ENCODE data around the gene OTOGL.
"Not testable (repeated sequence)": the region's sequence is repeated elsewhere in the genome, so short reads cannot be mapped to it uniquely, and the experiment has no call there.

OTOGL gene

GRCh38 chr12:80293759-80294158 lies 194.4 kb downstream of the OTOGL start:
- no peak for DNase-seq

- no peak for DNase-seq
Observed at GRCh38 chr12:80299219-80299618, 199.9 kb downstream of the OTOGL start.

- DNase-seq: no peak
Observed at GRCh38 chr12:80299976-80300375, 200.6 kb downstream of the OTOGL start.

GRCh38 chr12:80307436-80307835 lies 208.1 kb downstream of the OTOGL start:
- DNase-seq: not testable (repeated sequence)

GRCh38 chr12:80313209-80313608 lies 213.9 kb downstream of the OTOGL start:
- no peak for DNase-seq

GRCh38 chr12:80314741-80315140 lies 215.4 kb downstream of the OTOGL start:
- DNase-seq: no peak

GRCh38 chr12:80316222-80316621 lies 216.9 kb downstream of the OTOGL start:
- no peak for DNase-seq

GRCh38 chr12:80317307-80317706 lies 218.0 kb downstream of the OTOGL start:
- no peak for DNase-seq

GRCh38 chr12:80317899-80318298 lies 218.6 kb downstream of the OTOGL start:
- DNase-seq: no peak

GRCh38 chr12:80320121-80320678 lies 220.9 kb downstream of the OTOGL start:
- DNase-seq: no peak

- DNase-seq: no peak
Observed at GRCh38 chr12:80321653-80322052, 222.3 kb downstream of the OTOGL start.

GRCh38 chr12:80325167-80325959 lies 226.0 kb downstream of the OTOGL start:
- no peak for DNase-seq

GRCh38 chr12:80332827-80333226 lies 233.5 kb downstream of the OTOGL start:
- DNase-seq: no peak

- DNase-seq: no peak
Observed at GRCh38 chr12:80352474-80352873, 253.1 kb downstream of the OTOGL start.

GRCh38 chr12:80353254-80353653 lies 253.9 kb downstream of the OTOGL start:
- DNase-seq: no peak

- DNase-seq: no peak
Observed at GRCh38 chr12:80356097-80356496, 256.8 kb downstream of the OTOGL start.

GRCh38 chr12:80359703-80360102 lies 260.4 kb downstream of the OTOGL start:
- DNase-seq: no peak

GRCh38 chr12:80364056-80364455 lies 264.7 kb downstream of the OTOGL start:
- no peak for DNase-seq

- no peak for DNase-seq
Observed at GRCh38 chr12:80373666-80374065, 274.3 kb downstream of the OTOGL start.

GRCh38 chr12:80374615-80375014 lies 275.3 kb downstream of the OTOGL start:
- DNase-seq: no peak

- no peak for DNase-seq
Observed at GRCh38 chr12:80377140-80377794, 277.9 kb downstream of the OTOGL start.

GRCh38 chr12:80381121-80381520 lies 281.8 kb downstream of the OTOGL start:
- DNase-seq: no peak

GRCh38 chr12:80382254-80382653 lies 282.9 kb downstream of the OTOGL start:
- no peak for DNase-seq

- no peak for DNase-seq
Observed at GRCh38 chr12:80400571-80400991, 301.2 kb downstream of the OTOGL start.

Data from CD4-positive, alpha-beta T cell treated with Interleukin-6 for 4 hours (primary cell).